ENCODE results near the gene MRPL20.
"Not testable (repeated sequence)": the region's sequence is repeated elsewhere in the genome, so short reads cannot be mapped to it uniquely, and the experiment has no call there.

The MRPL20 gene

GRCh38 chr1:1425753-1426495, 18.8 kb upstream of the MRPL20 start:
- no peak for DNase-seq (ENCODE audit: low read depth)

- DNase-seq (ENCODE audit: low read depth) = no peak
Observed at GRCh38 chr1:1425426-1425752, 18.3 kb upstream of the MRPL20 start.

- no peak for DNase-seq (ENCODE audit: low read depth)
Observed at GRCh38 chr1:1424707-1425106, 17.6 kb upstream of the MRPL20 start.

GRCh38 chr1:1423245-1423597, 16.1 kb upstream of the MRPL20 start:
- DNase-seq (ENCODE audit: low read depth) = no peak

GRCh38 chr1:1422465-1423244, 15.6 kb upstream of the MRPL20 start:
- DNase-seq (ENCODE audit: low read depth) = no peak

GRCh38 chr1:1421907-1422464, 14.9 kb upstream of the MRPL20 start:
- no peak for DNase-seq (ENCODE audit: low read depth)

- DNase-seq (ENCODE audit: low read depth) = no peak
Observed at GRCh38 chr1:1421147-1421906, 14.2 kb upstream of the MRPL20 start, which contains the start of gene ANKRD65. Gene ANKRD65, minus strand, starts transcription at chr1:1421276. Its CDS starts 271 bp downstream, at chr1:1421005.

GRCh38 chr1:1420654-1421141, 13.6 kb upstream of the MRPL20 start:
- no peak for DNase-seq (ENCODE audit: low read depth)

GRCh38 chr1:1419813-1420653, 12.9 kb upstream of the MRPL20 start:
- no peak for DNase-seq (ENCODE audit: low read depth)

- DNase-seq (ENCODE audit: low read depth) = no peak
Observed at GRCh38 chr1:1419363-1419812, 12.3 kb upstream of the MRPL20 start.

- DNase-seq (ENCODE audit: low read depth) = no peak
Observed at GRCh38 chr1:1418464-1419362, 11.6 kb upstream of the MRPL20 start.

- not testable (repeated sequence) for DNase-seq (ENCODE audit: low read depth)
Observed at GRCh38 chr1:1417825-1418463, 10.9 kb upstream of the MRPL20 start.

GRCh38 chr1:1417396-1417795, 10.3 kb upstream of the MRPL20 start:
- DNase-seq (ENCODE audit: low read depth) = not testable (repeated sequence)

GRCh38 chr1:1415751-1416150, 8.7 kb upstream of the MRPL20 start:
- DNase-seq (ENCODE audit: low read depth) = no peak

- not testable (repeated sequence) for DNase-seq (ENCODE audit: low read depth)
Observed at GRCh38 chr1:1412311-1412902, 5.3 kb upstream of the MRPL20 start.

- no peak for DNase-seq (ENCODE audit: low read depth)
Observed at GRCh38 chr1:1411626-1412025, 4.5 kb upstream of the MRPL20 start.

- DNase-seq (ENCODE audit: low read depth) = not testable (repeated sequence)
Observed at GRCh38 chr1:1410238-1410637, 3.1 kb upstream of the MRPL20 start.

GRCh38 chr1:1407636-1408318, 684 bp upstream of the MRPL20 start:
- DNase-seq (ENCODE audit: low read depth) = no peak

Measured in T follicular helper cell (primary cell).